Embryonic facial prominence (tissue), 1 donor: ENCODE data around the gene MACC1.
"Not testable (repeated sequence)": the region's sequence is repeated elsewhere in the genome, so short reads cannot be mapped to it uniquely, and the experiment has no call there.

ENCODE experiments used
- DNase-seq: peaks from one replicate; pipeline ENCODE4 v3.0.0-alpha.2; 2016; ENCODE audit errors: extremely low spot score

The MACC1 gene

DNA sequence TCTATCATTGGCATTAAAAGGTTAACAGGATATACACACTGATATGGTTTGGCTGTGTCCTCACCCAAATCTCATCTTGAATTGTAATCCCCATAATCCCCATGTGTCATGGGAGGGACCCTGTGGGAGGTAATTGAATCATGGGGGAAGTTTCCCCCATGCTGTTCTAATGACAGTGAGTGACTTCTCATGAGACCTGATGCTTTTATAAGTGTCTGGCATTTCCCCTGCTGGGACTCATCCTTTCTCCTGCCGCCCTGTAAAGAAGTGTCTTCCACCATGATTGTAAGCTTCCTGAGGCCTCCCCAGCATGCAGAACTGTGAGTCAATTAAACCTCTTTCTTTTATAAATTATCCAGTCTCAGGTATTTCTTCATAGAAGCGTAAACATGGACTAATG is 9.4 kb downstream of the MACC1 start:
- not testable (repeated sequence) for DNase-seq

DNA sequence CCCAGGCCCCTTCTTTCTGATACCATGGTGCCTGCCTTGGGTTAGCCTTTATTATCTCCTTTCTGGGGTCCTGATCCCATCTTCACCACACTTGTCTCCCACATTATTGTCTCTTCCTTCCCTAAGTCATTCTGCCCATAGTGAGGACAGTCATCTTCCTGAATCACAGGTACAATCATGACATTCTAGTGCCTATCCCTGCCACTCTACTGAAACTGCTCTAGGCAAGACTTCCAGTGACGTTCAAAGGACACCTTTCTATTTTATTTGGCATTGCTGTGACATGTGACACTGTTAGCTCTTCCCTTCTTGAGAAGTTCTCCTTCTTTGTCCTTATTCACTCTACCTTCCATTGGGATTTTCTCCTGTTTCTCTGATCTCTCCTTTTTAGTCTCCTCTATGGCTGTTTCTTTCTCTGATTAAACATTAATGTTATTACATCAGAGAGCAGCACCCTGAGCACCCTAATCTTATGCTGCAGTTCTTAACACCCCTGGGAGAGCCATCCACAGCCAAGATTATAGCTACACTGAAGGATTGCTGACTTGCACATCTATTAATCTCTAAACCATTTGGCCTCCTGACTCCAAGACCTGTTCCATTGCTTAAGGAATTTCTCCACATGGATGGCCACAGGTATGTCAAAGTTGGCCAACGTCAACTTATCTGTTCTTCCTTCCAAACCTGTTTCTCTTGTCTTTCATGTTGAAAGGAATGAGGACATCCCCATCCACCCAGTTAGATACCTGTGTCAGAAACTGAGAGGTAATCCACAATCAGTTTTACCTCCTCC is 10.9 kb downstream of the MACC1 start:
- no peak for DNase-seq

DNA sequence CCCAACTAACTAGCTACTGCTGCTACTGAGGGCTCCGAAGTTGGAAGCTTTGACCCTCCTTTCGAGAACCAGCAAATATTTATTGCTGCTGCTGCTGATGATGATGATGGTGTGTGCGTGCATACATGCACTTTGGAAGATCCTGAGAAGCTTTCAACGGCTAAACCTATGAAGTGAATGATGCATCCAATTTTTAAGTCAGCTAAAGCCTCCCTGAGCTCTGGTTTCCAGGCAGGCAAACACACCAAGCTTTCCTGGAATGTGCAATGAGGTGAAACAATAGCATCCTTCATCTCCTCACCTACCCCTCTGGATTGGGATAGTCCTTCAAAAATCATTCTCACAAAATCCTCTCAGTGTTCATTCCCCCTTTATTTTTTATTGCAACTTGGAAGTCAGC is 13.9 kb downstream of the MACC1 start:
- DNase-seq: no peak

DNA sequence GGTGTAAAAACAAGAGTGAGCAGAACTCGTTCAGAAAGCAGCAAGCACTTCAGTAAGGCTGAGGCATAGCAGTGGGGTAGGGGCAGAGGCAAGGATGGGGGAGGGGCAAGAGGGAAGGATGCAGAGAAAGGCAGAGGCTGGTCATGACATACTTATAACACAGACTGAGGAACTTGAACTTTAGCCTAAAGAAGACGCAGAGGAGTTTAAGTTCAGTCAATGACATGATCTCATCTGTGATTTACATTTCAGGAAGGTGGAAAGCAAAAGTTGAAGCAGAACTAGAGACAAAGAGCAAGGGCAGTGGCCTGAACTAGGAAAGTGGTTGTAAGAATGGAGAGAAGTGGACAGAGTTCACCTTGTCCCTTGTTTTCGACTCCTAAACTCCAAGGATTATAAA is 15.8 kb downstream of the MACC1 start:
- DNase-seq: no peak

DNA sequence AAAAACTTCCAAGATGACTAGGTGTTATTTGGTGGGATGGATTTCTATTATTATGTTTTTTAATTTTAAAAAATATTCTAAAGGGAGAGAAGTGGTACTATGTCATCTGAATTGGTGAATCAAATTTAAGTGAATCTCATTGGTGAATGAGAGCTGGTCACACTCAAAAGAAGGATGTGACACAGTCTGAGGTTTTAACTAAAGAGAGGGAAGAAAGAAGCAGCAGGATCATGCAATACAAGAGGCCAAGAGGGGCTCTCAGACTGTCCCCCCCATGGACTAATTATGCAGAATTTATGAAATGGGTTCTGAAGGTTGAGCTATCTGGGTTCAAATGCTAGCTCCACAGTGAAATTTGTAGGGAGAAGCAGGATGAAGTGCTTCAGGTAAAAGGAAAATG is 16.2 kb downstream of the MACC1 start:
- no peak for DNase-seq

DNA sequence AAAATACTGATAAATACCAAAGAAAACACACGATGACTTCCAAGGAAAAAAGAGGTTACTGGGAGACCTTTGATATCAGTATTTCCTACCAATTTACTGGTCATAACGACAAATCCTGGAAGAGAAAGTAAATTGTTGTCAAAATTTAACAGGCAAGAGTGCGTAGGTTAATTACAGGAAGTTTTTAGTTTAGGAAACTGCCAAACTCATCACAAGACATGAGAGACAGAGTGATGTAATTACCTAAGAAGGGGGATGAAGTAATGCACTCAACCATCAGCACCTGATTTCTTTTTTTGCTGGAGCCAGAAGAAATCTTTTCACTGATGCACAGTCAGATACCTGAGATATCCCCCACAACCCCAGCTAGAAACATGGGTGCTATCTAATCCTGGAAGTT is 16.8 kb downstream of the MACC1 start:
- no peak for DNase-seq

DNA sequence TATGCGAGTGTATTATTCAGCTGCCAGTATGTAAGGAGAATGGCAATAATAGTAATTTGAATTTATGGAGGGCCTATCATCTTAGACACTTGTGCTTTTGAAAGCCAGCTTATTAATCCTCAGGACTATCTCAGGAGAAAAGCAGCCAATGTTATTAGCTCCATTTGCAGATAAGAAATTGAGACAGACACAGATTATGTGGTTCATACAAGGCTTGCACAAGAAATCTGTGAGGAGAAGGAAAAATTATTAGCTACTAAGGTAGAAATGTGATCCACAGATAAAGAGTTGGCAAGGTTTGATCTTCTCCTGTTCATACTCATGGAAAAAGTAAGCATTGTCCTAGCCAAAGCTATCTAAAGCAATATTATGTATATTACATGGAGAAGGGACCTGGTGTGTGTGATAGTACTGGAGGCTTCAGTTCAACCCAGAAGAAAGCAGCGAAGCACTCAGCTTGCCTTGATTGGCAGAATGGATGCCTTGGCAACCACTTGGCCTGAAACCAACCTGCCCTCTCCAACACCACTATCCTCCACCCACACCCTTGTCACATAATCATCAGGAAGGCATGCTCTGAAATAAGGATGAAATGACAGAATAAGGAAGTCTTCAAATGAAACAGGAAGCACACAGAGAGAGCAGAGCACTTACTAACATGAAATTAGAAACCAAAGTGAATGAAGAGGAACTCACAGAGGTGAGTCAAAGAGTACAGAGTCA is 18.0 kb downstream of the MACC1 start:
- DNase-seq: no peak

DNA sequence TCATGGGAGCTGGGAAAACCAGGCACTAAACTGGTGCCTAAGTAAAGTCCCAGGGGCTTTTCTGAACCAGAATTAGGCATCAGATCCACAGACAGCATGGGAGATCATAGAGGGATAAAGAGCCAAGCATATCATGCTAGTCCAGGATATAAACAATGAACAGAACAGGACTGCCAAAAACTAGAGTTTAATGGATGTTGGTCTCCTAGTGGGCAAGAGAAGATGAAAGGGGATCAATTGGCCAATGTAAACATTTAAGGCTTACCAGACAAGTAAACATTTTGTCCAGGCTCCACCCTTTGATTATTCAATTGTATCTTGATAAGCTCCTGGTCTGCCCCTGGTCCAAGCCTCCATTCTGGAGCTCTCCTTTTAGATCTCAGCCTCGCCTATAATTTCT is 18.9 kb downstream of the MACC1 start:
- no peak for DNase-seq

DNA sequence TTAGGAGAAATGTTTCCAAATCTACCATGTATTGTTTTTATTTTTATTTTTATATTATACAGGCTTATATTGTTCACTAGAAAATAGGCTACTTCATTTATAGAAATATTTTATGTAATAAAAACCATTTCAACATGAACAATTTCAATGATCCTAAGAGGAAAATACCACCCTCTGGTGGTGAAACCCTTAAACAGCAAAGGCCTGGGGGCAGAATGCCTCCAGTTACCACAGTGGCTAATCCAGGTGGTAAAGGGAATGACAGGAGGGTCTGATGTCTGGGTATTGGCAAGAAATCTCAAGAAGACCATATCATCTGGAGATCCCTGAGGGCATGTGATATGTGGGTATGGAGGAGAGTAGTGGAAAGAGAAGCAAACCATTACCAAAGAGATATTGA is 19.3 kb downstream of the MACC1 start:
- DNase-seq: no peak

DNA sequence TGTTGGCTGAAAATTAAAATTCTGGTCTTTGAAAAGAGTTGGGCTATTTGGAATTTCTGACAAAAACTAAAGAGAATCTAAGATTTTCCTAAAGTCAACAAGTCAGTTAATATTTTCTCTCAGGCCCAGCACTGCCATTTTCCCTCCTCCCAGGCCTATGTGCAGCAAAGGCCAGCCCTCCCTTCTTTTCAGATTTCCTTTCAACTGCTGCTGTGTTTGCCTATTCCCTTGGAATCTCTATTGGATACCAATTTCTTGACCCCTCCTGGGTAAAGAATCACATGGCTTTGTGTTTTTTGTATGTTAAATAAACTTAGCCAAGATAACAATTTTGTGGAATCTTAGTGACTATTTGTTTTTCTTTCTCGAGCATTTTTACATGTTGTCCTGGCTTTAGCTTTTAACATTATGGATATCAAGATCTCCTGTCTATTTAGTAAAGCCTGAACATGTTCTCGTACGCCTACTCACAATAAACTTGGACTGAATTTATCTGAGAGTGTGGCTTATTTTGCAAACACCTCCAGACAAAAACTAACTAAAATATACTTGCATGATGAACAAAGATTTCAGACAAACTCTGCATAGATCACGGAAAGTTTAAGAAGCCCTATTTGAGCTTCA is 19.9 kb downstream of the MACC1 start:
- DNase-seq: no peak

DNA sequence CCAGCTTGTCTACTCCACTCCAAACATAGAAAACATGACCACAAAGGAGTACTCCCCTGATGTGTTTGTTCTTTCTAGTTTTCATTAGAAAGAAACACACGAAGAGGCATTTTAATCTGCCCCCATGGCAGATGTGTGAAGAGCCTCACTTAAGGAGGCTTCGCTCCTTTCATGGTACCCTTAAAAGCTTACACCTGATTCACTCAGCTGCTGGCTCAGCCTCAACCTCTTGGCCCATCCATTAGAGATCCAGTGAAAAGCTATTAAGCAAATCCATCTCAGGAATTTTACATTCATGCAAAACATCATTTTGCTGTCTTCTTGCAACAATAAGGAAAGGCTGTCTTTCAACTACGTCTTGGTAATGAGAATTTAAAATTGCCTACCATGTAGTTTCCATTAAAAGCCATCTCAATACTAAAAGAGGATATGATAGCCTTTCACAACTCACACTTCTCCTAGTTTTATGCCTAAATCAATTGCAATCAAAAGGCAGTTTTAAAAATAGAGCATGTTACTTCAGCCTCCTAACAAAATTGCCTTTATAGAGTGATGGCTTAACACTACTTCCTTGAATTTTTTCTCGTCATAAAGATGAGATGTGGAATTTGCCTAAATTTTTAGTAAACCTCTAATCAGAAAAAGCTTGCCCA is 22.7 kb downstream of the MACC1 start:
- DNase-seq: no peak

DNA sequence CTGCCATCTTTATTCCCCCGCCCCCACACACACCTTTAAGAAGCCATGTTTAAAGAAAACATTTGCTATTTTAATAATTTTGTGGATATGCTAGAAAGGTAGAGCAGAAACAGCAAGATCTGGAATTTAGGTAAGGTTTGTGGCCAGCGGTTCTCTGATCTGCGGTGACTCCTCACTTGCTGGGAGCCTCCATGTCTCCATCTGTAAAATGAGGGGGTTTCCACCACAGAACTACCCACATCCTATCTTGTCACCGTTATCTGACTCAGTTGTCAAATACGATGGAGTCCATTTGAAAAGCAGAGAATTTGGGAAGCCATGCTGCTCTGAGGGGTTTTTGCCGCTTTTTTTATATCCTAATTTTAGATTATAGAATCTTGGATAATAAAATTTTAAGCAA is 23.3 kb downstream of the MACC1 start:
- DNase-seq: no peak

DNA sequence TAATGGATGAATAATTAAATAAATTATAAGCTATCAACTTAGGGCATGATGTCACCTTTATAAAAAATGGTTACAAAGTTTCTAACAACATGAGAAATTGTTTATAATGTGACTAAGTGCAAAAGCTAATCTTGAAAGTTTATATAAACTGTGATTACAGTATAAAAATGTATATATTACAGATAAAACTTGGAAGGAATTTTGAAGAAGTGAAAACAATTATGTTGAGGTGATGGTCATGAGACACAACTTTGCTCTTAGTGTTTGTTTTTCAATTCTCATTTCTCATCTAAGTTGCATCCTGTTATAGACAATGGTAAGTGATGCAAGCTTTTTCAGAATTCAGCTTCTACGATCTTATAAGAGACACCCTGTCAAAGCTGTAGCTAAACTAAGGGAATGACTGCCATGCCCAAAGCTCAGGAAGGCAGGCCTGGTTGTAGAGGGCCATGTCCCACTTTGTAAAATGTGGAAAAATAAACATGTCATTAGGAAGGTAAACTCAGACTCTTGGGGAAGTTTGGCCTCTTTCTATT is 23.9 kb downstream of the MACC1 start:
- DNase-seq: no peak

DNA sequence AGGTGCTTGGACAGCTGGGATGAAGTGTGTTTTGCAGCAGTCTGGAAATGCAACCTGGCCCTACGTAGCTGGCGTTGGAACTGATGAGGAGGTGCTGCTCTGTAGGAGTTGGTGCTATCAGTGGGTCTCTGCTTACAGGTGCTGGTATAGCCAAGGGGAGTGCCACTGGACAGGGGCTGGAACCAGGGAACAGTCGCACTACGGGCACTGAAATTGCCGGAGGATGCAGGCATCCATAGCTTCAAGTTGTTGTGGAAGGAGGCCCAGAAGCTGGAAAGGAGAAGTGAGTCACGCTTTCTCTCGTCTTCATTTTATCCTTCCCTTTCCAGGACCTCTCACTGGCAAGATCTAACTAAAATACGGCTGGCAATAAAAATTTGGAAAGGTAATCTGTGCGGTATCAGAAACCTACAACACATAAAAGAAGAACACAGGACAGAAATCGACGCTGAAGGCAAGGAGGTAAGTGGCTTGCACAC is 25.8 kb downstream of the MACC1 start:
- DNase-seq: no peak

DNA sequence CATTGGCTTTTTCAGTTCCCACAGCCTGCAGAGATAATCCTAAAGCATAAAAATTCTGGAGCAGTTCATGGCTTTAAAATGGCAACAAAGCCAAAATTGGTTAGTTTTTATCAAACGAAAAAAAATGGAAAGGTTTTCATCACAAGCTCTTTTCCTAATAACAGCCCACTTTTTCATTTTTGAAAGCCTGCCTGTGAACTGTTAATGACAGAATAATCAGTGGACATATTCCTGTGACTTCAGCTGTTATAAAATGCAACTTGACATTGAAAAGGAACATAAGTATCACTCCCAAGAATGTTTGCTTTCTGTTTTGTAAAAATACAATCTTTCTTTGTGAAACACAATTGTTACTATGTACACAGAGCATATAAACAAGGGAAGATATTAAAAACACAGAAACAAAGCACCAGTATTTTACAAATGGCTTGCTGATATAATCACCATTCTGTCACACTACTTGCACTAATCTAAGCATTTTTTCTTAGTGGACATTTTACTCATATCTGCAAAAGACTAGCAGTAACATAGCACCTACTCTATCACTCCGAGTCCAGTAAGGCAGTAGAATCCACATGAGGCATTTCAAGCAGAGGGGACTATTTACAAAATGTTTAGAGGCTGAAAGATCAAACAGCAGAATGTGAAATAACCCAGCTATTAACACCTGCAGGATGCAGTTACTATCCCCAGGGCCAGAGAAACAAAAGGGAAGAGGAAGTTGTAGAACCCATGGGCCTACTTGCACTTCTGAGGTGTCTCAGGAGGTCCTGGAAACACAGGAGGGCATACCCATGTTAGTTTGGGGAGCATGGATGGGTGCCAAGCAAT is 26.4 kb downstream of the MACC1 start:
- no peak for DNase-seq

DNA sequence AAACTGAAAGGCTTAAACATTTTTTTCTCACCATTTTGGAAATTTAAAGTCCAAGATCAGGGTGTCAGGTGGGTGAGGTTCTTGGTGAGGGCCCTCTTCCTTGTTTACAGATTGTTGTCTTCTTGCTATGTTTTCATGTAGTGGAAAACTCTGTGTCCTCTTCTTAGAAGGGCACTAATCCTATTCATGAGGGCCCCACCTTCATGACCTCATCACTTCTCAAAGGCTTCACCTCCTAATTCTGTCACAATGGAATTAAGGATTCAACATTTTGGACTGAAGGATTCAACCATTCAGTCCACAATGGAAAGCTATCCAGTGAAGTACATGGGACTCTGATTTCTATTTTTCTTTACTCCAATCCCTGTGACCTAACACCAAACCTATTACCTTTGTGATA is 27.3 kb downstream of the MACC1 start:
- DNase-seq: no peak

DNA sequence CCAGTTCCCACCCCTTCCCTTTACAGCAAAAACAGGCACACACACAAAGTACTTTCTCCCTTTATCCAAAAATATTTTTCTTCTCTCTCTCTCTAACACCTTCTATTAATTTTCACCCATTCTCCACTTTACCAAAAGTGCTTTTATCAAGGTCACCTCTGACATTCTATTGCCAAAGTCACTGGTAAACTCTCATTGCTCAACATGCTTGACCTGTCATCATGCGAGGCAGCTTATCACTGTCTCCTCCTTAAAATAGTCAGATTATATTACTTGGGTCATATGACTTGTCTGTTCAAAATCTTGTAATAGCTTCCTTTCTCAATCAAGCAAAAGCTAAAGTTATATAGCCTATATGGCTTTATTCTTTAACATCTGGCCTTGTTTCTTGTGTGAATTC is 28.6 kb downstream of the MACC1 start:
- no peak for DNase-seq

DNA sequence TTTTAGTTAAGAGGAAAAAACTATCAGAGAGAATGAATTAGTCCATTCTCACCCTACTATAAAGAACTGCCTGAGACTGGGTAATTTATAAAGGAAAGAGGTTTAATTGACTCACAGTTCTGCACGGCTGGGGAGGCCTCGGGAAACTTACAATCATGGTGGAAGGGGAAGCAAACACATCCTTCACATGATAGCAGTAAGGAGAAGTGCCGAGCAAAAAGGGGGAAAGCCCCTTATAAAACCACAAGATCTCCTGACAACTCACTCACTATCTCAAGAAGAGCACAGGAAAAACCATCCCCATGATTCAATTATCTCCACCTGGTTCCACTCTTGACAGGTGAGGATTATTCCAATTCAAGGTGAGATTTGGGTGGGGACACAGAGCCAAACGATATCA is 29.3 kb downstream of the MACC1 start:
- not testable (repeated sequence) for DNase-seq

DNA sequence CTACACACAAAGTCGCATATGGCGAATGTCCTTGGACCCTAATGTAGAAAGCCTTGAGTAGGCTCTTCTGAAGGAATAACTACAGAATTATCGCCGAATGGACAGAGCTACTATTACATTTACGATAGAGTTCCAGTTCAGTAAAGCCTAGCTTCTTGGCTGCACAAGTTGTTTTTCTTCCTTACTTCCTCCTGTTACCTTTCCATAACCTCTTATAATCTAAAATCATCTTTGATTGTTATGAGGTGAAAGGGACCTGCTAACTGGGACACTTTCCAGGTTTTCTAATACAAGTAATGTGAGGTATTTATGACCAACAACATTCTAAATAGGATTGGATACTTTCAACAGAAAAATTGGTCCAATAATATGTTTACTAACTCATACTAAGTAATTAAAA is 31.2 kb downstream of the MACC1 start:
- DNase-seq: no peak

DNA sequence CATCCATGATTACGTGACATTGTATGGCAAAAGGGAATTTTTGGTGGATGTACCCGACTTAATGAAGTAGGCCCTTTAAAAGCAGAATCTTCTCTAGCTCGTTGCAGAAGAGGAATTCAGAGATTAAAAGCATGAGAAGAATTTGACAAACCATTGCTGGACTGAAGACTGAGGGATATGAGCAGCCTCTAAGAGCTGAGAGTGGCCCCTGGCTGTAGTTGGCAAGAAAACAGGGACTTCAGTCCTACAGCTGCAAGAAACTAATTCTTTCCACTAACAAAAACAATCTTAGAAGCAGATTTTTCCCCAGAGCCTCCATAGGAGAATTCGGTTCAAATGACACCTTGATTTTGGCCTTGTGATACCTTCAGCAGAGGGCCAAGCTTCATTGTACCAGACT is 34.1 kb downstream of the MACC1 start:
- no peak for DNase-seq

DNA sequence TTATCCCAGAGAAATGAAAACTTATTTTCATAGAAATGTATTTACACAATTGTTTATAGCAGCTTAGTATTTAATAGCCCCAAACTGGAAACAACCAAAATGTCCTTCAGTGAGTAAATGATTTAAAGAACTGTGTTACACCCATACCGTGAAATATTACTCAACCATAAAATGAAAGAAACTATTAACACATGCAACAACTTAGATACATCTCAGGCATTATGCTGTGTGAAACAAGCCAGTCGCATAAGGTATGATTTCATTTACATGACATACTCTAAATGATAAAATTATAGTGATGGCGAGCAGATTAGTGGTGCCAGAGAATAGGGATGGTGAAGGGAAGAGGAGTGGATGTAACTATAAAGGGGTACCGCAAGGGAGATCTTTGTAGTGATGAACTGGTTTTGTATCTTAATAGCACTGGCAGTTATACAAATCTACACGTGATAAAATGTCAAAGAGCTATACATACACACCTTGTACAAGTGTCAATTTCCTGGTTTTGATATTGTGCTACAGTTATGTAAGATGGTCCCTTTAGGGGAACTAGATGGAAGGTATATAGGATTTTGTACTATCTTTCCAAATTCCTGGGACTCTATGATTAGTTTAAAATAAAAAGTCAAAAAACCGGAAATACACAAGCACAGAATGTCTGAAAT is 40.5 kb downstream of the MACC1 start:
- DNase-seq: no peak
